Measurements from ENCODE around the gene RAB44. TPM values are rescaled to one million over a fixed set of nuclear protein-coding genes. Genes with fewer than 3 reads are reported as not detected.

RAB44 gene
- total RNA-seq, 1 donor = not detected

- no peak for TF ChIP-seq CTCF (IDR thresholded peaks at IDR 0.05; ENCODE audit: insufficient read depth, low read length)
- DNase-seq (ENCODE audit: low read depth) = no peak
- no peak overlapping the region for H3K4me3 ChIP-seq (ENCODE audit: low read depth, low read length)
Observed at GRCh38 chr6:36668591-36668990, 29.0 kb upstream of the RAB44 start.

GRCh38 chr6:36669002-36669401 is 28.6 kb upstream of the RAB44 start:
- H3K4me3 ChIP-seq (ENCODE audit: low read depth, low read length) = no peak overlapping the region
- no peak for TF ChIP-seq CTCF (IDR thresholded peaks at IDR 0.05; ENCODE audit: insufficient read depth, low read length)
- no peak for DNase-seq (ENCODE audit: low read depth)

GRCh38 chr6:36670271-36670670 is 27.4 kb upstream of the RAB44 start:
- no peak for DNase-seq (ENCODE audit: low read depth)
- H3K4me3 ChIP-seq (ENCODE audit: low read depth, low read length) = no peak overlapping the region
- no peak for TF ChIP-seq CTCF (IDR thresholded peaks at IDR 0.05; ENCODE audit: insufficient read depth, low read length)

- no peak overlapping the region for H3K4me3 ChIP-seq (ENCODE audit: low read depth, low read length)
- DNase-seq (ENCODE audit: low read depth) = no peak
- no peak for TF ChIP-seq CTCF (IDR thresholded peaks at IDR 0.05; ENCODE audit: insufficient read depth, low read length)
Observed at GRCh38 chr6:36671687-36672375, 25.8 kb upstream of the RAB44 start.

- no peak for TF ChIP-seq CTCF (IDR thresholded peaks at IDR 0.05; ENCODE audit: insufficient read depth, low read length)
- H3K4me3 ChIP-seq (ENCODE audit: low read depth, low read length) = no peak overlapping the region
- no peak for DNase-seq (ENCODE audit: low read depth)
Observed at GRCh38 chr6:36673882-36674281, 23.7 kb upstream of the RAB44 start.

GRCh38 chr6:36674942-36675341 is 22.7 kb upstream of the RAB44 start:
- H3K4me3 ChIP-seq (ENCODE audit: low read depth, low read length) = no peak overlapping the region
- no peak for DNase-seq (ENCODE audit: low read depth)
- no peak for TF ChIP-seq CTCF (IDR thresholded peaks at IDR 0.05; ENCODE audit: insufficient read depth, low read length)

Data from fibroblast of the aortic adventitia (primary cell).